Amniotic stem cell (primary cell): ENCODE data around the gene RGL4.
"Not testable (repeated sequence)": the region's sequence is repeated elsewhere in the genome, so short reads cannot be mapped to it uniquely, and the experiment has no call there.

Experiments
- DNase-seq: peaks from one replicate; lab custom pipeline; 2025; lab: John Stamatoyannopoulos, UW

RGL4 gene

GRCh38 chr22:23690713-23691112 lies at the start of gene RGL4:
TSS of gene RGL4 (plus strand) at chr22:23691013. CDS start at chr22:23692031, 1,018 bp downstream.
- no peak for DNase-seq

- not testable (repeated sequence) for DNase-seq
Measured at GRCh38 chr22:23646526-23646925, 44.3 kb upstream of the RGL4 start.

- no peak for DNase-seq
Measured at GRCh38 chr22:23649071-23649501, 41.7 kb upstream of the RGL4 start.

- no peak for DNase-seq
Measured at GRCh38 chr22:23651676-23652075, 39.1 kb upstream of the RGL4 start.

GRCh38 chr22:23652286-23652685 lies 38.5 kb upstream of the RGL4 start:
- DNase-seq: no peak

GRCh38 chr22:23652711-23653110 lies 38.1 kb upstream of the RGL4 start:
- DNase-seq: no peak

GRCh38 chr22:23655891-23656475 lies 34.8 kb upstream of the RGL4 start:
- DNase-seq: no peak

- DNase-seq: no peak
Measured at GRCh38 chr22:23657727-23658126, 33.1 kb upstream of the RGL4 start.

GRCh38 chr22:23660381-23660780 lies 30.4 kb upstream of the RGL4 start:
- not testable (repeated sequence) for DNase-seq

- no peak for DNase-seq
Measured at GRCh38 chr22:23670378-23671295, 20.2 kb upstream of the RGL4 start.

- not testable (repeated sequence) for DNase-seq
Measured at GRCh38 chr22:23671387-23671786, 19.4 kb upstream of the RGL4 start.

GRCh38 chr22:23672307-23673049 lies 18.3 kb upstream of the RGL4 start:
- not testable (repeated sequence) for DNase-seq

GRCh38 chr22:23673050-23673620 lies 17.7 kb upstream of the RGL4 start:
- no peak for DNase-seq

GRCh38 chr22:23673826-23674690 lies 16.8 kb upstream of the RGL4 start:
- no peak for DNase-seq

- DNase-seq: not testable (repeated sequence)
Measured at GRCh38 chr22:23674886-23675501, 15.8 kb upstream of the RGL4 start.

- no peak for DNase-seq
Measured at GRCh38 chr22:23675502-23676415, 15.1 kb upstream of the RGL4 start.

GRCh38 chr22:23676841-23677700 lies 13.7 kb upstream of the RGL4 start:
- not testable (repeated sequence) for DNase-seq

- no peak for DNase-seq
Measured at GRCh38 chr22:23677701-23677995, 13.2 kb upstream of the RGL4 start.

- DNase-seq: no peak
Measured at GRCh38 chr22:23678133-23678532, 12.7 kb upstream of the RGL4 start.
